ENCODE measurements around the gene CEP57L1. TPM values are rescaled to one million over a fixed set of nuclear protein-coding genes. Genes with fewer than 3 reads are reported as not detected.

The CEP57L1 gene
- total and polyA plus RNA-seq, 4 donors, result 3.8 to 22.1 (median 10.2) TPM

DNA sequence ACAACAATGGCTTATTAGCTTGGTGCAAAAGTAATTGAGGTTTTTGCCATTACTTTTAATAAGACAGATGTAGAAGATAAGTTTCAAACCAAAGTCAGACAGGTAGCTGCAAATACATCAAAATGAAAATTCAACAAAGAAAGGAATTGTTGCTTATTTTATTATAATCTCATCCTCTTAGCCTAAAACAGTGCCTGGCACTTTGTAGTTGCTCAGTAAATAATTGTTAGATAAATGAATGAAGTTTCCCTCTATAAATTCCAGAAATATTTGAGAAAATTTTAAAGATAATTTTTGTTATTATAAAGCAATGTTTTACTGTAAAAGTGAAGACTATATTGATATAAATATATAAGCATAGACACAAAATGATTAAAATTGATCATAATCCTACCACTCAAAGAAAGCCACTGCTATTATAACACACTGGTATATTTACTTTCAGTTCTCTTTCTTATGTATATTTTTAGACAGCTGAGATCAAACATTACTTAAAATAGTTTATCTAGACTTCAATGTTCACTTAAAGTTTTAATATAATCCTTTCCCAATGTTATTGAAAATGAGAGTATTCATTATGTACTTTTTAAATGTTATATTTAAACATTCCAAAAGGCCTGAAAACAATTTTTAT, 43.2 kb upstream of the CEP57L1 start:
- TF ChIP-seq TAF1 (conservative IDR thresholded peaks at IDR 0.05) (no peak), FOXA1 (IDR thresholded peaks at IDR 0.05) (no peak), SP1 (IDR thresholded peaks at IDR 0.05) (no peak), RAD21 (IDR thresholded peaks at IDR 0.05) (no peak), JUND (IDR thresholded peaks at IDR 0.05) (no peak), FOXA2 (IDR thresholded peaks at IDR 0.05) (no peak), NR2F2 (IDR thresholded peaks at IDR 0.05) (no peak), HNF4A (conservative IDR thresholded peaks at IDR 0.05) (no peak), RXRA (IDR thresholded peaks at IDR 0.05) (no peak), EGR1 (IDR thresholded peaks at IDR 0.05; ENCODE audit: low read depth in 2 of 2) (no peak)
- TF ChIP-seq, protein P1, sequence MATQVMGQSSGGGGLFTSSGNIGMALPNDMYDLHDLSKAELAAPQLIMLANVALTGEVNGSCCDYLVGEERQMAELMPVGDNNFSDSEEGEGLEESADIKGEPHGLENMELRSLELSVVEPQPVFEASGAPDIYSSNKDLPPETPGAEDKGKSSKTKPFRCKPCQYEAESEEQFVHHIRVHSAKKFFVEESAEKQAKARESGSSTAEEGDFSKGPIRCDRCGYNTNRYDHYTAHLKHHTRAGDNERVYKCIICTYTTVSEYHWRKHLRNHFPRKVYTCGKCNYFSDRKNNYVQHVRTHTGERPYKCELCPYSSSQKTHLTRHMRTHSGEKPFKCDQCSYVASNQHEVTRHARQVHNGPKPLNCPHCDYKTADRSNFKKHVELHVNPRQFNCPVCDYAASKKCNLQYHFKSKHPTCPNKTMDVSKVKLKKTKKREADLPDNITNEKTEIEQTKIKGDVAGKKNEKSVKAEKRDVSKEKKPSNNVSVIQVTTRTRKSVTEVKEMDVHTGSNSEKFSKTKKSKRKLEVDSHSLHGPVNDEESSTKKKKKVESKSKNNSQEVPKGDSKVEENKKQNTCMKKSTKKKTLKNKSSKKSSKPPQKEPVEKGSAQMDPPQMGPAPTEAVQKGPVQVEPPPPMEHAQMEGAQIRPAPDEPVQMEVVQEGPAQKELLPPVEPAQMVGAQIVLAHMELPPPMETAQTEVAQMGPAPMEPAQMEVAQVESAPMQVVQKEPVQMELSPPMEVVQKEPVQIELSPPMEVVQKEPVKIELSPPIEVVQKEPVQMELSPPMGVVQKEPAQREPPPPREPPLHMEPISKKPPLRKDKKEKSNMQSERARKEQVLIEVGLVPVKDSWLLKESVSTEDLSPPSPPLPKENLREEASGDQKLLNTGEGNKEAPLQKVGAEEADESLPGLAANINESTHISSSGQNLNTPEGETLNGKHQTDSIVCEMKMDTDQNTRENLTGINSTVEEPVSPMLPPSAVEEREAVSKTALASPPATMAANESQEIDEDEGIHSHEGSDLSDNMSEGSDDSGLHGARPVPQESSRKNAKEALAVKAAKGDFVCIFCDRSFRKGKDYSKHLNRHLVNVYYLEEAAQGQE (IDR thresholded peaks at IDR 0.05), result no peak
- TF ChIP-seq, protein P2, sequence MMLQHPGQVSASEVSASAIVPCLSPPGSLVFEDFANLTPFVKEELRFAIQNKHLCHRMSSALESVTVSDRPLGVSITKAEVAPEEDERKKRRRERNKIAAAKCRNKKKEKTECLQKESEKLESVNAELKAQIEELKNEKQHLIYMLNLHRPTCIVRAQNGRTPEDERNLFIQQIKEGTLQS (IDR thresholded peaks at IDR 0.05), result no peak
- no peak overlapping the region for H3K9ac ChIP-seq (ENCODE audit: low read depth in 1 of 2, low read length in 2 of 2)
- H3K27me3 ChIP-seq (ENCODE audit: control insufficient read depth in 4 of 4, insufficient read depth in 4 of 4, low read length in 3 of 4), result no peaks in the 10 kb centered on the region
- no peak overlapping the region for H3K4me3 ChIP-seq (ENCODE audit: low read depth in 1 of 3, low read length in 3 of 3)
- H3K9me3 ChIP-seq (ENCODE audit: control insufficient read depth in 4 of 4, low read length in 3 of 4), result no peaks in the 10 kb centered on the region
- H3K4me1 ChIP-seq (ENCODE audit: control insufficient read depth in 4 of 4, insufficient read depth in 4 of 4, low read length in 3 of 4), result peaks cover 0 to 4% (median 2%) of the 10 kb centered on the region in 4 donors
- H3K36me3 ChIP-seq (ENCODE audit: control insufficient read depth in 4 of 4, insufficient read depth in 3 of 4, low read depth in 1 of 4, low read length in 3 of 4), result no peaks in the 10 kb centered on the region
- DNase-seq (ENCODE audit: low spot score), result no peak
- H3K27ac ChIP-seq (ENCODE audit: low read depth in 1 of 2, low read length in 2 of 2), result no peak overlapping the region

DNA sequence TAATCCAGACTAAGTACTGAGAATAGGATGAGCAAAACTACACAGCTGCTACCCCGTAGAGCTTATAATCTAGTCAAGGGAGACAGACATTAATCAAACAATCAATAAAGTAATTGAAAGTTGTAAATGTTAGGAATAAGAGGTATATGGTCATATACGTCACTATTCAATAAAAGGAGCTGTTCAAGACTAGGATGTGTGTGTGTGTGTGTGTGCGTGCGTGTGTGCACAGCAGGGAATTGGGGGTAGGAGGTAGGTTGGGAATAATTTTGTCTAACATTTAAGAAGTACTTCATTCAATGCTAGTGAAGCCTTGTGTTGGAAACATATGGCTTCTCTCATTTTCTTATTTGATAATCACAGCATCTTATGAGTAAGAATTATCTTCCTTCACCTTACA, 42.5 kb upstream of the CEP57L1 start:
- Histone ChIP-seq H3K27me3 (ENCODE audit: control insufficient read depth in 4 of 4, insufficient read depth in 4 of 4, low read length in 3 of 4) (no peaks in the 10 kb centered on the region), H3K4me1 (ENCODE audit: control insufficient read depth in 4 of 4, insufficient read depth in 4 of 4, low read length in 3 of 4) (peaks cover 0 to 4% (median 2%) of the 10 kb centered on the region in 4 donors), H3K9ac (ENCODE audit: low read depth in 1 of 2, low read length in 2 of 2) (no peak overlapping the region), H3K36me3 (ENCODE audit: control insufficient read depth in 4 of 4, insufficient read depth in 3 of 4, low read depth in 1 of 4, low read length in 3 of 4) (no peaks in the 10 kb centered on the region), H3K27ac (ENCODE audit: low read depth in 1 of 2, low read length in 2 of 2) (no peak overlapping the region), H3K4me3 (ENCODE audit: low read depth in 1 of 3, low read length in 3 of 3) (no peak overlapping the region), H3K9me3 (ENCODE audit: control insufficient read depth in 4 of 4, low read length in 3 of 4) (no peaks in the 10 kb centered on the region)
- no peak for DNase-seq (ENCODE audit: low spot score)
- WGBS, result 81% methylated on average over 4 of the region's 4 CpGs
- no peak for TF ChIP-seq YY1 (IDR thresholded peaks at IDR 0.05)
- TF ChIP-seq, protein P1 (IDR thresholded peaks at IDR 0.05), result no peak
- TF ChIP-seq, protein P3, sequence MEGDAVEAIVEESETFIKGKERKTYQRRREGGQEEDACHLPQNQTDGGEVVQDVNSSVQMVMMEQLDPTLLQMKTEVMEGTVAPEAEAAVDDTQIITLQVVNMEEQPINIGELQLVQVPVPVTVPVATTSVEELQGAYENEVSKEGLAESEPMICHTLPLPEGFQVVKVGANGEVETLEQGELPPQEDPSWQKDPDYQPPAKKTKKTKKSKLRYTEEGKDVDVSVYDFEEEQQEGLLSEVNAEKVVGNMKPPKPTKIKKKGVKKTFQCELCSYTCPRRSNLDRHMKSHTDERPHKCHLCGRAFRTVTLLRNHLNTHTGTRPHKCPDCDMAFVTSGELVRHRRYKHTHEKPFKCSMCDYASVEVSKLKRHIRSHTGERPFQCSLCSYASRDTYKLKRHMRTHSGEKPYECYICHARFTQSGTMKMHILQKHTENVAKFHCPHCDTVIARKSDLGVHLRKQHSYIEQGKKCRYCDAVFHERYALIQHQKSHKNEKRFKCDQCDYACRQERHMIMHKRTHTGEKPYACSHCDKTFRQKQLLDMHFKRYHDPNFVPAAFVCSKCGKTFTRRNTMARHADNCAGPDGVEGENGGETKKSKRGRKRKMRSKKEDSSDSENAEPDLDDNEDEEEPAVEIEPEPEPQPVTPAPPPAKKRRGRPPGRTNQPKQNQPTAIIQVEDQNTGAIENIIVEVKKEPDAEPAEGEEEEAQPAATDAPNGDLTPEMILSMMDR (IDR thresholded peaks at IDR 0.05; ENCODE audit: low read depth, low read length, missing input control), result no peak
- TF ChIP-seq, protein P4, sequence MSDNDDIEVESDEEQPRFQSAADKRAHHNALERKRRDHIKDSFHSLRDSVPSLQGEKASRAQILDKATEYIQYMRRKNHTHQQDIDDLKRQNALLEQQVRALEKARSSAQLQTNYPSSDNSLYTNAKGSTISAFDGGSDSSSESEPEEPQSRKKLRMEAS (IDR thresholded peaks at IDR 0.05), result no peak
- TF ChIP-seq FOXA1 (IDR thresholded peaks at IDR 0.05), result no peak
- TF ChIP-seq HNF4G (IDR thresholded peaks at IDR 0.05), result no peak
- TF ChIP-seq, protein P2 (IDR thresholded peaks at IDR 0.05), result no peak
- no peak for TF ChIP-seq SP1 (IDR thresholded peaks at IDR 0.05)
- no peak for TF ChIP-seq RAD21 (IDR thresholded peaks at IDR 0.05)
- TF ChIP-seq NR2F2 (IDR thresholded peaks at IDR 0.05), result no peak
- no peak for TF ChIP-seq FOXA2 (IDR thresholded peaks at IDR 0.05)
- TF ChIP-seq RXRA (IDR thresholded peaks at IDR 0.05), result no peak
- TF ChIP-seq TAF1 (conservative IDR thresholded peaks at IDR 0.05), result no peak
- TF ChIP-seq, protein P5, sequence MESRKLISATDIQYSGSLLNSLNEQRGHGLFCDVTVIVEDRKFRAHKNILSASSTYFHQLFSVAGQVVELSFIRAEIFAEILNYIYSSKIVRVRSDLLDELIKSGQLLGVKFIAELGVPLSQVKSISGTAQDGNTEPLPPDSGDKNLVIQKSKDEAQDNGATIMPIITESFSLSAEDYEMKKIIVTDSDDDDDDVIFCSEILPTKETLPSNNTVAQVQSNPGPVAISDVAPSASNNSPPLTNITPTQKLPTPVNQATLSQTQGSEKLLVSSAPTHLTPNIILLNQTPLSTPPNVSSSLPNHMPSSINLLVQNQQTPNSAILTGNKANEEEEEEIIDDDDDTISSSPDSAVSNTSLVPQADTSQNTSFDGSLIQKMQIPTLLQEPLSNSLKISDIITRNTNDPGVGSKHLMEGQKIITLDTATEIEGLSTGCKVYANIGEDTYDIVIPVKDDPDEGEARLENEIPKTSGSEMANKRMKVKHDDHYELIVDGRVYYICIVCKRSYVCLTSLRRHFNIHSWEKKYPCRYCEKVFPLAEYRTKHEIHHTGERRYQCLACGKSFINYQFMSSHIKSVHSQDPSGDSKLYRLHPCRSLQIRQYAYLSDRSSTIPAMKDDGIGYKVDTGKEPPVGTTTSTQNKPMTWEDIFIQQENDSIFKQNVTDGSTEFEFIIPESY (IDR thresholded peaks at IDR 0.05), result no peak
- no peak for TF ChIP-seq GABPA (IDR thresholded peaks at IDR 0.05 in 1 of 2, conservative IDR thresholded peaks at IDR 0.05 in 1 of 2)
- no peak for TF ChIP-seq HNF4A (conservative IDR thresholded peaks at IDR 0.05)
- TF ChIP-seq JUND (IDR thresholded peaks at IDR 0.05), result no peak
- no peak for TF ChIP-seq EGR1 (IDR thresholded peaks at IDR 0.05; ENCODE audit: low read depth in 2 of 2)

Data from liver (tissue), 9 donors.